CD14-positive monocyte (primary cell): ENCODE results near the gene PIH1D1. TPM values are rescaled to one million over a fixed set of nuclear protein-coding genes. Genes with fewer than 3 reads are reported as not detected.
A peak's percentile ranks its signal among the peaks of the same experiment; 100 is the strongest.

Experiments used
- DNase-seq, 3 donors: peaks; one replicate each; pipeline ENCODE4 v3.0.0-alpha.2; 2011 to 2022
- H2AFZ ChIP-seq: 2 replicates; pipeline ENCODE4 v1.6.0; 2012; ENCODE audit warnings: mild to moderate bottlenecking, low read depth, low read length, inconsistent platforms; ENCODE audit not compliant: insufficient read depth, poor library complexity, severe bottlenecking
- H3K27ac ChIP-seq, 2 donors: 1 replicate in 1 of 2; 2 replicates in 1 of 2; pipeline ENCODE4 v1.5.1; 2012 to 2013; ENCODE audit warnings: low read length in 2 of 2, control low read depth in 1 of 2, inconsistent platforms in 1 of 2, low read depth in 1 of 2, mild to moderate bottlenecking in 1 of 2
- H3K27me3 ChIP-seq, 2 donors: one replicate each; pipeline versions ENCODE4 v1.6.0 to v1.6.1; 2011 to 2013; ENCODE audit warnings: low read length in 2 of 2; ENCODE audit not compliant: control insufficient read depth in 2 of 2, insufficient read depth in 2 of 2
- H3K36me3 ChIP-seq, 2 donors: replicated peaks in 1 of 2; 1 replicate in 1 of 2; 2 replicates in 1 of 2; pipeline versions ENCODE4 v1.5.1 to v1.6.1; 2012 to 2013; ENCODE audit warnings: low read length in 2 of 2, control low read depth in 1 of 2, inconsistent platforms in 1 of 2, mild to moderate bottlenecking in 1 of 2; ENCODE audit not compliant: insufficient read depth in 2 of 2, control insufficient read depth in 1 of 2
- H3K4me1 ChIP-seq, 2 donors: 1 replicate in 1 of 2; 2 replicates in 1 of 2; pipeline versions ENCODE4 v1.5.1 to v1.6.1; 2012 to 2013; ENCODE audit warnings: low read length in 2 of 2, control low read depth in 1 of 2, inconsistent platforms in 1 of 2, mild to moderate bottlenecking in 1 of 2, moderate library complexity in 1 of 2; ENCODE audit not compliant: insufficient read depth in 2 of 2, control insufficient read depth in 1 of 2
- H3K4me2 ChIP-seq: replicated peaks from 2 replicates; pipeline ENCODE3; 2012; ENCODE audit warnings: low read length, moderate library complexity, mild to moderate bottlenecking; ENCODE audit not compliant: poor library complexity, severe bottlenecking; ENCODE audit errors: extremely low read depth
- H3K4me3 ChIP-seq, 3 experiments: fragments of 200-600 bp in 1 of 3; sonication (generic) in 1 of 3; replicated peaks in 1 of 3; 1 replicate in 2 of 3; 2 replicates in 1 of 3; pipeline ENCODE4 v1.5.1; 2011 to 2013; ENCODE audit warnings: low read length in 3 of 3, mild to moderate bottlenecking in 3 of 3, control low read depth in 2 of 3, low read depth in 2 of 3, inconsistent platforms in 1 of 3, moderate library complexity in 1 of 3
- H3K79me2 ChIP-seq: 2 replicates; pipeline ENCODE4 v1.6.0; 2012; ENCODE audit warnings: mild to moderate bottlenecking, control low read depth, inconsistent platforms, low read length, moderate library complexity; ENCODE audit not compliant: insufficient read depth
- H3K9ac ChIP-seq: 2 replicates; pipeline ENCODE4 v1.6.0; 2017; ENCODE audit warnings: low read length, mild to moderate bottlenecking; ENCODE audit not compliant: insufficient read depth, poor library complexity, severe bottlenecking
- H3K9me3 ChIP-seq, 2 donors: replicated peaks in 1 of 2; 1 replicate in 1 of 2; 2 replicates in 1 of 2; pipeline versions ENCODE4 v1.5.1 to v1.6.1; 2012 to 2013; ENCODE audit warnings: low read length in 2 of 2, control low read depth in 1 of 2; ENCODE audit not compliant: control insufficient read depth in 1 of 2, insufficient read depth in 1 of 2
- H4K20me1 ChIP-seq: 2 replicates; pipeline ENCODE4 v1.6.0; 2012; ENCODE audit warnings: mild to moderate bottlenecking, low read length, control low read depth, moderate library complexity; ENCODE audit not compliant: insufficient read depth
- H3K27ac Mint-ChIP-seq, 7 donors: one replicate each; pipeline ENCODE4 v1.8.0; 2020; ENCODE audit warnings: mild to moderate bottlenecking in 7 of 7, mixed read lengths in 7 of 7, moderate library complexity in 6 of 7, inconsistent platforms in 2 of 7
- H3K27me3 Mint-ChIP-seq, 3 donors: one replicate each; pipeline ENCODE4 v1.8.0; 2021 to 2022; ENCODE audit warnings: low read depth in 3 of 3, mild to moderate bottlenecking in 3 of 3, mixed read lengths in 3 of 3, moderate library complexity in 3 of 3, inconsistent platforms in 1 of 3
- H3K36me3 Mint-ChIP-seq, 2 donors: one replicate each; pipeline ENCODE4 v1.8.0; 2020; ENCODE audit warnings: mixed read lengths in 2 of 2, inconsistent platforms in 1 of 2, mild to moderate bottlenecking in 1 of 2
- H3K4me1 Mint-ChIP-seq: one replicate; pipeline ENCODE4 v1.8.0; 2020; ENCODE audit warnings: mild to moderate bottlenecking, mixed read lengths
- H3K4me3 Mint-ChIP-seq, 2 donors: one replicate each; pipeline ENCODE4 v1.8.0; 2020; ENCODE audit warnings: mild to moderate bottlenecking in 2 of 2, mixed read lengths in 2 of 2, moderate library complexity in 1 of 2
- H3K9me3 Mint-ChIP-seq, 7 donors: one replicate each; pipeline ENCODE4 v1.8.0; 2020 to 2022; ENCODE audit warnings: mixed read lengths in 7 of 7, mild to moderate bottlenecking in 6 of 7, moderate library complexity in 6 of 7, inconsistent platforms in 2 of 7
- CTCF ChIP-seq: fragments of 200-600 bp; IDR thresholded peaks from one replicate; pipeline ENCODE4 v1.8.0; 2022; ENCODE audit warnings: antibody characterized with exemption, mild to moderate bottlenecking
- WGBS: methylation state at CpG from one replicate; pipeline ENCODE4 v1.1.5; 2013; ENCODE audit warnings: missing lambda C conversion rate; ENCODE audit not compliant: insufficient coverage; 5-methylcytosine and 5-hydroxymethylcytosine counted together
- intact Hi-C, 2 donors: fragments of 100-400 bp; cut with micrococcal nuclease; formaldehyde crosslinking; loops; one replicate each; pipeline versions ENCODE4 v1.15.0 to v1.15.1; 2023
- polyA plus RNA-seq, 3 donors: library from polyadenylated mRNA; depleted of rRNA in 1 of 3; unstranded in 2 of 3; stranded (reverse) in 1 of 3; fragments of 300-500 nt in 2 of 3; fragments of >200 nt in 1 of 3; fragmentation: Illumina TruSeq in 2 of 3; gene quantifications; 1 replicate in 2 of 3; 2 replicates in 1 of 3; pipeline ENCODE4 v1.2.3, GENCODE V29; 2012 to 2021

Gene PIH1D1
- polyA plus RNA-seq, 3 donors = 62.3 to 102 (median 83.9) TPM

GRCh38 chr19:49421039-49421877, 30.4 kb downstream of the PIH1D1 start:
- no peaks in the 10 kb centered on the region for H4K20me1 ChIP-seq
- TF ChIP-seq CTCF = no peak
- H3K4me2 ChIP-seq = no peak overlapping the region
- no peak overlapping the region for H3K27ac ChIP-seq
- Mint-ChIP-seq H3K27me3 (peaks cover 71 to 83% (median 79%) of the 10 kb centered on the region in 3 donors), H3K36me3 (peaks cover 0 to 20% of the 10 kb centered on the region in 2 donors), H3K9me3 (peaks cover 0 to 21% (median 11%) of the 10 kb centered on the region in 7 donors), H3K4me1 (peaks cover 37% of the 10 kb centered on the region), H3K4me3 (peak overlapping the region in 1 of 2 donors; percentile 90), H3K27ac (peak overlapping the region in 1 of 7 donors; percentile 28)
- no peaks in the 10 kb centered on the region for H3K36me3 ChIP-seq
- peaks cover 0 to 29% of the 10 kb centered on the region in 2 donors for H3K9me3 ChIP-seq
- 9% methylated on average over 44 of the region's 48 CpGs for WGBS
- intact Hi-C loops = loop anchor here in 1 of 2 donors (10.0 kb wide), 1 partner anchor 46 kb away; no protein-coding TSS in a partner anchor
- no peak overlapping the region for H3K4me3 ChIP-seq
- H3K4me1 ChIP-seq = peaks cover 13 to 21% of the 10 kb centered on the region in 2 donors
- no peak overlapping the region for H2AFZ ChIP-seq
- H3K9ac ChIP-seq = no peak overlapping the region
- H3K79me2 ChIP-seq = no peaks in the 10 kb centered on the region
- DNase-seq = peak; percentile 33 to 51 (median 49)
- H3K27me3 ChIP-seq = peaks cover 59 to 70% of the 10 kb centered on the region in 2 donors

GRCh38 chr19:49420227-49420626, 31.4 kb downstream of the PIH1D1 start:
- H3K9me3 ChIP-seq = peaks cover 0 to 20% of the 10 kb centered on the region in 2 donors
- no peak overlapping the region for H3K9ac ChIP-seq
- H3K9me3 Mint-ChIP-seq = peaks cover 0 to 17% (median 10%) of the 10 kb centered on the region in 7 donors
- H3K27me3 ChIP-seq = peaks cover 49 to 60% of the 10 kb centered on the region in 2 donors
- H3K36me3 Mint-ChIP-seq = peaks cover 0 to 20% of the 10 kb centered on the region in 2 donors
- no peak overlapping the region for H3K27ac Mint-ChIP-seq
- H3K4me3 Mint-ChIP-seq = peak overlapping the region in 1 of 2 donors; percentile 90
- H3K4me1 Mint-ChIP-seq = peaks cover 35% of the 10 kb centered on the region
- H3K4me2 ChIP-seq = no peak overlapping the region
- 96% methylated on average over 2 of the region's 2 CpGs for WGBS
- H3K4me3 ChIP-seq = no peak overlapping the region
- H2AFZ ChIP-seq = no peak overlapping the region
- no peaks in the 10 kb centered on the region for H3K79me2 ChIP-seq
- intact Hi-C loops = loop anchor here in 1 of 2 donors (10.0 kb wide), 1 partner anchor 45 kb away; no protein-coding TSS in a partner anchor
- no peak for DNase-seq
- H3K4me1 ChIP-seq = peaks cover 13 to 21% of the 10 kb centered on the region in 2 donors
- peaks cover 65 to 73% (median 69%) of the 10 kb centered on the region in 3 donors for H3K27me3 Mint-ChIP-seq
- no peaks in the 10 kb centered on the region for H3K36me3 ChIP-seq
- no peak for TF ChIP-seq CTCF
- H3K27ac ChIP-seq = no peak overlapping the region
- no peaks in the 10 kb centered on the region for H4K20me1 ChIP-seq
